C4-2B (cell line): ENCODE measurements around the gene FUT3.

Experiments used
- CTCF ChIP-seq: fragments of 450-650 bp; conservative IDR thresholded peaks from 2 replicates; pipeline ENCODE4 v1.5.1; 2017; ENCODE audit warnings: mild to moderate bottlenecking
- ZFX ChIP-seq: fragments of 450-650 bp; IDR thresholded peaks from 2 replicates; pipeline ENCODE4 v1.6.1; 2017

- TF ChIP-seq CTCF: no peak
- TF ChIP-seq ZFX: no peak
Observed at GRCh38 chr19:5851302-5851701, at the start of gene FUT3.
